ENCODE data around the gene CCDC200. TPM values are rescaled to one million over a fixed set of nuclear protein-coding genes. Genes with fewer than 3 reads are reported as not detected.
A peak's percentile ranks its signal among the peaks of the same experiment; 100 is the strongest.
"Not testable (repeated sequence)": the region's sequence is repeated elsewhere in the genome, so short reads cannot be mapped to it uniquely, and the experiment has no call there.

Gene CCDC200
- total RNA-seq, 1 donor from 2014 or later = not detected

DNA sequence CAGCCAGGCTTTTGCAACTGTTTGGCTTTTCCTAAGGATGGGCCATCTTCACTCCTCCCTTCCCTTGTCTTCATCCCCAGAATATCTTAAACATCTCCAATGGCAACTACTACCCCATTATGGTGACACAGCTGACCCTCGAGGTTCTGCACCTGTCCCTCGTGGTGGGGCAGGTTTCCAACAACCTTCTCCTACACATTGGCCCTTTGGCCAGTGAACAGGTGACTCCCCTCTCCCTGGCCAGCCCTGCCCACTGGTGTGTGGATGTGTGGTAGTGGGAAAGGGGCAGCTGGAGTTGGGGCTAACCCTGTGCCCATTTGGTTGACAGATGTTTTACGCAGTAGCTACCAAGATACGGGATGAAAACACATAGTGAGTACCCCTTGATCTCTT lies 12.1 kb downstream of the CCDC200 start:
- no peak for DNase-seq

DNA sequence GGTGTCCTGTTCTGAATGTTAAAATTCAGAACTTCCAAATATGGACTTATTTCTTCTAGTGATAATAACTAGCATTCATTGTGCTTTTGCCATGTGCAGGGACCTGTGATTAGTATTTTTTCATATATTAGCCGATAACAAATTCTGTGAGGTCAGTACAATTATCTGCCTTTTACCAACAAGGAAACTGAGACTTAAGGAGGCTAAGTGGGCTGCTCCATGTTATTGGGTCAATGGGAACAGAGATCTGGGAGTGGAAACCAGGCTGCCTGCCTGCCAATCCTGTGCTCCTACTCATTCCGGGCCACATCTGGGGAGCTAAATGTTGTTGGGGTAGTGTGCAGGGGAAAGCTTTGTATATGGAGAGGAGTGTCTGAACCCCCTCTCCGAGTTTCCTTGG lies 13.1 kb downstream of the CCDC200 start:
- DNase-seq = no peak

- DNase-seq = no peak
Measured at GRCh38 chr17:43213545-43213944, 14.9 kb downstream of the CCDC200 start.

- no peak for DNase-seq
Measured at GRCh38 chr17:43212641-43213490, 15.6 kb downstream of the CCDC200 start.

- DNase-seq = peak; percentile 5
Measured at GRCh38 chr17:43211480-43212402, 16.7 kb downstream of the CCDC200 start, which contains the start of gene TMEM106A. TSS of gene TMEM106A (plus strand) at chr17:43211875. CDS start at chr17:43213042, 1,167 bp downstream.

DNA sequence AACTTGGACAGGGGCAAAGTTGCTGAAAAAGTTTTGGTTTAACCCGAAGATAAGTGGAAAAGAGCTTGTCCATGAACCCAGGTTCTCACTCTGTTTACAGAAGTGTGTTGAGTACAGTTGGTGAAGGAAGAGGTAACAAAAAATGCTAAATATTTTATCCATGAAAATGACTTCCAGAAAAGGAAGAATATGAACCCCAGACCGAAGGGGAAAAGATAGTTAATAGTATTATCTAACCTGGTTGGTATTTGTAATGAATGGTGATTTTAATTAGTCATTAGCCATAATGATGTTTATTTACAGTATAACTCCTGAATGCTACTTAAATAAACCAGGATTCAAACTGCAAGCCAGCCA lies 17.3 kb downstream of the CCDC200 start:
- DNase-seq = no peak

- no peak for DNase-seq
Measured at GRCh38 chr17:43210576-43210975, 17.8 kb downstream of the CCDC200 start.

- not testable (repeated sequence) for DNase-seq
Measured at GRCh38 chr17:43203013-43203412, 25.4 kb downstream of the CCDC200 start.

- DNase-seq = no peak
Measured at GRCh38 chr17:43200127-43200526, 28.3 kb downstream of the CCDC200 start.

- no peak for DNase-seq
Measured at GRCh38 chr17:43199633-43200032, 28.8 kb downstream of the CCDC200 start.

- no peak for DNase-seq
Measured at GRCh38 chr17:43193251-43193650, 35.2 kb downstream of the CCDC200 start.

GRCh38 chr17:43186656-43187055 lies 41.8 kb downstream of the CCDC200 start:
- DNase-seq = not testable (repeated sequence)

DNA sequence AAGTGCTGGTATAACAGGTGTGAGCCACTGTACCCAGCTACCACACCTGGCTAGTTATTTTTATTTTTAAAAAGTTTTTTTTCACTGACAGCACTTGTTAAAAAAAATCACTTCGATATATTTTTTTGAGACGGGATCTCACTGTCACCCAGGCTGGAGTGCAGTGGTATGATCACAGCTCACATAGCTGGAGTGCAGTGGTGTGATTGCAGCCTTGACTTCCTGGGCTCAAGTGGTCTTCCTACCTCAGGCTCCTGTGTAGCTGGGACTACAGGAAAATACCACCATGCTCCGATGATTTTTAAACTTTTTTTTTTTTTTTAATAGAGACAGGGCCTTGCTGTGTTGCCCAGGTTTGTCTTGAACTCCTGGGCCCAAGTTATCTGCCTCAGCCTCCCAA lies 44.5 kb downstream of the CCDC200 start:
- no peak for DNase-seq

DNA sequence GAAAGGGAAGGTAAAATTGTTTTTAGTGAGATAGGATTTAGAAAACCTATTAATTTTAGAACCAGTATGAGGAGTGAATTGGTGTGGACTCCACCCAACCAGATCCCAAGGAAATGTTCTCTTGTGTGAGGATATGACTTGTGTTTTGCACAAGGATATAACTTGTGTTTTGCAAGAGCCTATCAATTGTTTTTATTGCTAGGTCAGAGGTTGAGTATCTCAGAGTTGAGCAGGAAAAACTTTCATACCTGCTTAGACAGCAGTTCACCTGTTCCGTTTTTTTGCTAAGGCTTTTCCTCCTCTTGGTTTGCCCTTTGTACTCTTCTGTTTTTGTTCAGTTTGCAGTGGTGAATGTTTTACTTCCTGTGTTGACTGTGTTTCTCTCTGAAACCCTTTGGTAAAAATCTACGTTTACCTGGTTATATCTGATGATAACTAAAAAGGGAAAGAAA lies 52.3 kb downstream of the CCDC200 start:
- DNase-seq = no peak

GRCh38 chr17:43175213-43176118 lies 53.0 kb downstream of the CCDC200 start:
- DNase-seq = no peak

GRCh38 chr17:43171586-43172487 lies 56.6 kb downstream of the CCDC200 start:
- no peak for DNase-seq

All from occipital lobe (tissue), 2 donors.